ENCODE data around the gene PKHD1.
"Not testable (repeated sequence)": the region's sequence is repeated elsewhere in the genome, so short reads cannot be mapped to it uniquely, and the experiment has no call there.

PKHD1 gene

GRCh38 chr6:51986864-51987263, 100.5 kb downstream of the PKHD1 start:
- Histone ChIP-seq H3K18ac (ENCODE audit: low read length) (no peak overlapping the region), H3K79me1 (ENCODE audit: low read length) (no peaks in the 10 kb centered on the region), H3K4me1 (ENCODE audit: control insufficient read depth in 1 of 2, insufficient read depth in 2 of 2, low read length in 2 of 2) (no peaks in the 10 kb centered on the region), H3K27ac (ENCODE audit: low read depth, low read length) (no peak overlapping the region), H3K14ac (ENCODE audit: low read length) (no peak overlapping the region), H2AK5ac (ENCODE audit: low read length) (no peak overlapping the region), H3K4me3 (ENCODE audit: low read depth, low read length) (no peak overlapping the region), H3K4me2 (ENCODE audit: low read length) (no peak overlapping the region), H2AFZ (ENCODE audit: insufficient read depth, low read length, poor library complexity) (no peak overlapping the region), H3K79me2 (ENCODE audit: control insufficient read depth, insufficient read depth, low read length, poor library complexity) (no peaks in the 10 kb centered on the region), H4K91ac (ENCODE audit: low read depth, low read length) (no peak overlapping the region), H4K12ac (ENCODE audit: low read depth, low read length) (no peak overlapping the region), H4K8ac (ENCODE audit: low read depth, low read length) (no peak overlapping the region), H3K9me3 (ENCODE audit: insufficient read depth, low read depth, low read length) (no peaks in the 10 kb centered on the region), H2BK120ac (ENCODE audit: insufficient read depth, low read length, poor library complexity) (no peak overlapping the region), H3K4ac (ENCODE audit: low read depth, low read length) (no peak overlapping the region), H3K36me3 (ENCODE audit: control insufficient read depth in 1 of 2, insufficient read depth in 2 of 2, low read length in 2 of 2) (no peaks in the 10 kb centered on the region), H3K23ac (ENCODE audit: low read length) (no peak overlapping the region), H3K9ac (ENCODE audit: low read length) (no peak overlapping the region), H3K27me3 (ENCODE audit: insufficient read depth, low read length) (no peaks in the 10 kb centered on the region), H2BK12ac (ENCODE audit: low read length) (no peak overlapping the region), H2BK5ac (ENCODE audit: low read depth, low read length, poor library complexity) (no peak overlapping the region)
- no peak for DNase-seq
- no CpG with 5 or more reads among the region's 5 CpGs for WGBS (ENCODE audit: extremely low coverage, insufficient coverage, insufficient read length)

- H4K8ac ChIP-seq (ENCODE audit: low read depth, low read length): no peak overlapping the region
- no peak overlapping the region for H3K9ac ChIP-seq (ENCODE audit: low read length)
- no peaks in the 10 kb centered on the region for H3K79me2 ChIP-seq (ENCODE audit: control insufficient read depth, insufficient read depth, low read length, poor library complexity)
- no CpG with 5 or more reads among the region's 5 CpGs for WGBS (ENCODE audit: extremely low coverage, insufficient coverage, insufficient read length)
- H3K9me3 ChIP-seq (ENCODE audit: insufficient read depth, low read depth, low read length): no peaks in the 10 kb centered on the region
- H3K4me3 ChIP-seq (ENCODE audit: low read depth, low read length): no peak overlapping the region
- no peaks in the 10 kb centered on the region for H3K27me3 ChIP-seq (ENCODE audit: insufficient read depth, low read length)
- H3K23ac ChIP-seq (ENCODE audit: low read length): no peak overlapping the region
- H2BK120ac ChIP-seq (ENCODE audit: insufficient read depth, low read length, poor library complexity): no peak overlapping the region
- no peak overlapping the region for H3K27ac ChIP-seq (ENCODE audit: low read depth, low read length)
- H2AK5ac ChIP-seq (ENCODE audit: low read length): no peak overlapping the region
- no peak overlapping the region for H4K91ac ChIP-seq (ENCODE audit: low read depth, low read length)
- no peak overlapping the region for H3K14ac ChIP-seq (ENCODE audit: low read length)
- no peak for DNase-seq
- H3K4me2 ChIP-seq (ENCODE audit: low read length): no peak overlapping the region
- no peak overlapping the region for H3K18ac ChIP-seq (ENCODE audit: low read length)
- no peak overlapping the region for H2AFZ ChIP-seq (ENCODE audit: insufficient read depth, low read length, poor library complexity)
- no peak overlapping the region for H2BK12ac ChIP-seq (ENCODE audit: low read length)
- H3K36me3 ChIP-seq (ENCODE audit: control insufficient read depth in 1 of 2, insufficient read depth in 2 of 2, low read length in 2 of 2): no peaks in the 10 kb centered on the region
- no peaks in the 10 kb centered on the region for H3K4me1 ChIP-seq (ENCODE audit: control insufficient read depth in 1 of 2, insufficient read depth in 2 of 2, low read length in 2 of 2)
- no peak overlapping the region for H2BK5ac ChIP-seq (ENCODE audit: low read depth, low read length, poor library complexity)
- no peaks in the 10 kb centered on the region for H3K79me1 ChIP-seq (ENCODE audit: low read length)
- H4K12ac ChIP-seq (ENCODE audit: low read depth, low read length): no peak overlapping the region
- H3K4ac ChIP-seq (ENCODE audit: low read depth, low read length): no peak overlapping the region
These were observed 103.8 kb downstream of the PKHD1 start for GRCh38 chr6:51983564-51983963.

DNA sequence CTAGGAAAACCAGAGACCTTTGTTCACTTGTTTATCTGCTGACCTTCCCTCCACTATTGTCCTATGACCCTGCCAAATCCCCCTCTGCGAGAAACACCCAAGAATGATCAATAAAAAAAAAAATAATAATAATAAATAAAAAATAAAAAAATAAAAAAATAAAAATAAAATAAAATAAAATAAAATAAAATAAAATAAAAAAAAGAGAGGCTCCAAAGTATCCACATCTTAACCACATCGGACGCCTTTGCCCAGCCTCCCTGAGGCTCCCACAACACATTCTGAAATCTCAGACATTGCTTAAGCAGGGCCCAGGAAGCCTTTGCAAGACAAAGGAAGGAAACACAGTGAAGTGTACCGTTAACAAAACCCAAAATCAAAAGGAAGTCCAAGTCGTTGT, 104.7 kb downstream of the PKHD1 start:
- H4K91ac ChIP-seq (ENCODE audit: low read depth, low read length); H3K79me1 ChIP-seq (ENCODE audit: low read length): not testable (repeated sequence)

GRCh38 chr6:51976374-51976773, 111.0 kb downstream of the PKHD1 start:
- H2AFZ ChIP-seq (ENCODE audit: insufficient read depth, low read length, poor library complexity): no peak overlapping the region
- H3K4me1 ChIP-seq (ENCODE audit: control insufficient read depth in 1 of 2, insufficient read depth in 2 of 2, low read length in 2 of 2): no peaks in the 10 kb centered on the region
- H4K12ac ChIP-seq (ENCODE audit: low read depth, low read length): no peak overlapping the region
- no peaks in the 10 kb centered on the region for H3K79me1 ChIP-seq (ENCODE audit: low read length)
- H3K27ac ChIP-seq (ENCODE audit: low read depth, low read length): no peak overlapping the region
- H4K8ac ChIP-seq (ENCODE audit: low read depth, low read length): no peak overlapping the region
- H3K9ac ChIP-seq (ENCODE audit: low read length): no peak overlapping the region
- no peak overlapping the region for H3K23ac ChIP-seq (ENCODE audit: low read length)
- no peak overlapping the region for H3K4ac ChIP-seq (ENCODE audit: low read depth, low read length)
- H3K79me2 ChIP-seq (ENCODE audit: control insufficient read depth, insufficient read depth, low read length, poor library complexity): no peaks in the 10 kb centered on the region
- H3K4me3 ChIP-seq (ENCODE audit: low read depth, low read length): no peak overlapping the region
- no peaks in the 10 kb centered on the region for H3K36me3 ChIP-seq (ENCODE audit: control insufficient read depth in 1 of 2, insufficient read depth in 2 of 2, low read length in 2 of 2)
- H4K91ac ChIP-seq (ENCODE audit: low read depth, low read length): no peak overlapping the region
- DNase-seq: no peak
- H3K27me3 ChIP-seq (ENCODE audit: insufficient read depth, low read length): no peaks in the 10 kb centered on the region
- H3K9me3 ChIP-seq (ENCODE audit: insufficient read depth, low read depth, low read length): no peaks in the 10 kb centered on the region
- no CpG with 5 or more reads among the region's 9 CpGs for WGBS (ENCODE audit: extremely low coverage, insufficient coverage, insufficient read length)
- H2BK120ac ChIP-seq (ENCODE audit: insufficient read depth, low read length, poor library complexity): no peak overlapping the region
- no peak overlapping the region for H3K18ac ChIP-seq (ENCODE audit: low read length)
- no peak overlapping the region for H2BK12ac ChIP-seq (ENCODE audit: low read length)
- H3K4me2 ChIP-seq (ENCODE audit: low read length): no peak overlapping the region
- H2BK5ac ChIP-seq (ENCODE audit: low read depth, low read length, poor library complexity): no peak overlapping the region
- no peak overlapping the region for H2AK5ac ChIP-seq (ENCODE audit: low read length)
- no peak overlapping the region for H3K14ac ChIP-seq (ENCODE audit: low read length)

More for the DNA sequence above, 104.7 kb downstream of the PKHD1 start:
- H2AK5ac ChIP-seq (ENCODE audit: low read length); H3K36me3 ChIP-seq (ENCODE audit: control insufficient read depth in 1 of 2, insufficient read depth in 2 of 2, low read length in 2 of 2); H3K27ac ChIP-seq (ENCODE audit: low read depth, low read length); H3K4me3 ChIP-seq (ENCODE audit: low read depth, low read length); H2BK5ac ChIP-seq (ENCODE audit: low read depth, low read length, poor library complexity); H3K79me2 ChIP-seq (ENCODE audit: control insufficient read depth, insufficient read depth, low read length, poor library complexity); H3K9me3 ChIP-seq (ENCODE audit: insufficient read depth, low read depth, low read length); H3K9ac ChIP-seq (ENCODE audit: low read length); H3K14ac ChIP-seq (ENCODE audit: low read length); H2AFZ ChIP-seq (ENCODE audit: insufficient read depth, low read length, poor library complexity); H3K4ac ChIP-seq (ENCODE audit: low read depth, low read length); H3K23ac ChIP-seq (ENCODE audit: low read length); H3K4me2 ChIP-seq (ENCODE audit: low read length); H2BK12ac ChIP-seq (ENCODE audit: low read length); H3K18ac ChIP-seq (ENCODE audit: low read length); H2BK120ac ChIP-seq (ENCODE audit: insufficient read depth, low read length, poor library complexity); H3K27me3 ChIP-seq (ENCODE audit: insufficient read depth, low read length); DNase-seq; H4K12ac ChIP-seq (ENCODE audit: low read depth, low read length); H3K4me1 ChIP-seq (ENCODE audit: control insufficient read depth in 1 of 2, insufficient read depth in 2 of 2, low read length in 2 of 2); H4K8ac ChIP-seq (ENCODE audit: low read depth, low read length): not testable (repeated sequence)
- no CpG with 5 or more reads among the region's 5 CpGs for WGBS (ENCODE audit: extremely low coverage, insufficient coverage, insufficient read length)

Data from trophoblast cell (in vitro differentiated cells and primary cell).